Cardiac muscle cell (in vitro differentiated cells and primary cell): ENCODE data around the gene MLPH. TPM values are rescaled to one million over a fixed set of nuclear protein-coding genes. Genes with fewer than 3 reads are reported as not detected.
A peak's percentile ranks its signal among the peaks of the same experiment; 100 is the strongest.

Source experiments
- DNase-seq, 2 donors: peaks; one replicate each; pipeline versions ENCODE4 v3.0.0 to v3.0.0-alpha.2; 2010 to 2017; ENCODE audit warnings: low read depth in 1 of 2, low spot score in 1 of 2
- H3K27ac ChIP-seq: fragments of 200-600 bp; sonication (generic); 2 replicates; pipeline ENCODE4 v1.5.1; 2016
- H3K27me3 ChIP-seq: fragments of 200-600 bp; sonication (generic); 2 replicates; pipeline ENCODE4 v1.6.0; 2016; ENCODE audit warnings: control low read depth
- H3K36me3 ChIP-seq: fragments of 200-600 bp; sonication (generic); 2 replicates; pipeline ENCODE4 v1.5.1; 2016; ENCODE audit warnings: control low read depth
- H3K4me1 ChIP-seq: fragments of 200-600 bp; sonication (generic); 2 replicates; pipeline ENCODE4 v1.8.1; 2017; ENCODE audit warnings: low read depth, mild to moderate bottlenecking, mixed run types
- H3K4me3 ChIP-seq: fragments of 200-600 bp; sonication (generic); 2 replicates; pipeline ENCODE4 v1.5.1; 2016; ENCODE audit warnings: mild to moderate bottlenecking
- H3K9me3 ChIP-seq: fragments of 200-600 bp; sonication (generic); 2 replicates; pipeline ENCODE4 v1.5.1; 2017; ENCODE audit warnings: low read depth, mild to moderate bottlenecking, control low read depth
- polyA plus RNA-seq: library from polyadenylated mRNA; unstranded; fragments of >200 nt; fragmentation: Nextera tagmentation; extraction: Ambion mirVana; gene quantifications from 2 replicates; pipeline ENCODE4 v1.2.1, GENCODE V29; 2016
- total RNA-seq: library from RNA; depleted of rRNA; stranded (reverse); fragments of >200 nt; gene quantifications from 2 replicates; pipeline ENCODE4 v1.2.3, GENCODE V29; 2016
- TF ChIP-seq, protein P1 (sequence below): IDR thresholded peaks from 2 replicates; pipeline ENCODE4 v1.5.1; 2012; ENCODE audit warnings: low read depth, mild to moderate bottlenecking, low read length

The MLPH gene
- total and polyA plus RNA-seq, 2 experiments from 2014 or later = 0.27 to 1.4 TPM

DNA sequence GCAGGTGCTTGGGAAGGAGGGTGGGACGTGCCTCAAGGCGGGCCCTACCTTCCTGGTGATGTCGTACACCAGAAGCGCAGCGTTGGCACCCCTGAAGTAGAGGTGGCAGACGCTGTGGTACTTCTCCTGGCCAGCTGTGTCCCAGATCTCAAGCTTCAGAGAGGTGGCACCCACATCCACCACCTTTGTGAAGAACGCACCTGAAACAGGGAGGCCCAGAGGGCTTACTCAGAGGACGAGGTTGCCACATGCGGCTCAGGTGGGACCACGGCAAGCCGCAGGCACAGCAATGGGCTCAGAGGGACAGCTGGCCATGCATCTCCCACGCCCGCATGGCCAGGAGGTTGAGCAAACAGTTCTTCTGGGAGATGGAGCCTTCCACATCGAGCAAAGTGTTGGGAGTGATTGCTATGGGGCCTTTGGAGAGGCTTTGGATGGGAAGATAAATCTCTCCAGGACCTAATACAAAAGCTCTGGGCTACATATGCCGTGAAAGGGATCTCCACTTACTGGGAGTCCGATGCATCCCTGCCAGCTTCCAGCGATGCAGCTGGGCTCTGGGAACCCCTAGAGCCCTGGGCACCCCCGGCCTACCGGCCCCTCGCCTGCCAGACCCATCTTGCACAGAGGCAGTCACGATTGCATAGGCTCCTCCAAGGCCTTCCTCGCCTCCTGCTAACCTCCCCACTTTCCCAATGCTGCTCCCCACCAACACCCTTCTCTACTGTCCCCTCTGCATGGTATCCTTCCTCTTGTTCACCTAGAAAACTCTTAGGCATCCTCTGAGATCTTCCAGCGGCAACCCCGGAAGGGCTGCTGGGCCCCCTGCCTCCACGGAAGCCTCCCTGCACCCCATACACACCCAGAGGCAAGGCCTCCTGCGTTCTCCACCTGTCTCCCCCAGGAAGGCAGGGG is 91.2 kb downstream of the MLPH start:
- no peaks in the 10 kb centered on the region for H3K36me3 ChIP-seq
- no peaks in the 10 kb centered on the region for H3K27me3 ChIP-seq
- H3K9me3 ChIP-seq = no peaks in the 10 kb centered on the region
- no peak overlapping the region for H3K4me3 ChIP-seq
- TF ChIP-seq, protein P1, sequence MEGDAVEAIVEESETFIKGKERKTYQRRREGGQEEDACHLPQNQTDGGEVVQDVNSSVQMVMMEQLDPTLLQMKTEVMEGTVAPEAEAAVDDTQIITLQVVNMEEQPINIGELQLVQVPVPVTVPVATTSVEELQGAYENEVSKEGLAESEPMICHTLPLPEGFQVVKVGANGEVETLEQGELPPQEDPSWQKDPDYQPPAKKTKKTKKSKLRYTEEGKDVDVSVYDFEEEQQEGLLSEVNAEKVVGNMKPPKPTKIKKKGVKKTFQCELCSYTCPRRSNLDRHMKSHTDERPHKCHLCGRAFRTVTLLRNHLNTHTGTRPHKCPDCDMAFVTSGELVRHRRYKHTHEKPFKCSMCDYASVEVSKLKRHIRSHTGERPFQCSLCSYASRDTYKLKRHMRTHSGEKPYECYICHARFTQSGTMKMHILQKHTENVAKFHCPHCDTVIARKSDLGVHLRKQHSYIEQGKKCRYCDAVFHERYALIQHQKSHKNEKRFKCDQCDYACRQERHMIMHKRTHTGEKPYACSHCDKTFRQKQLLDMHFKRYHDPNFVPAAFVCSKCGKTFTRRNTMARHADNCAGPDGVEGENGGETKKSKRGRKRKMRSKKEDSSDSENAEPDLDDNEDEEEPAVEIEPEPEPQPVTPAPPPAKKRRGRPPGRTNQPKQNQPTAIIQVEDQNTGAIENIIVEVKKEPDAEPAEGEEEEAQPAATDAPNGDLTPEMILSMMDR = no peak
- H3K4me1 ChIP-seq = peaks cover 14% of the 10 kb centered on the region
- no peak overlapping the region for H3K27ac ChIP-seq
- no peak for DNase-seq

DNA sequence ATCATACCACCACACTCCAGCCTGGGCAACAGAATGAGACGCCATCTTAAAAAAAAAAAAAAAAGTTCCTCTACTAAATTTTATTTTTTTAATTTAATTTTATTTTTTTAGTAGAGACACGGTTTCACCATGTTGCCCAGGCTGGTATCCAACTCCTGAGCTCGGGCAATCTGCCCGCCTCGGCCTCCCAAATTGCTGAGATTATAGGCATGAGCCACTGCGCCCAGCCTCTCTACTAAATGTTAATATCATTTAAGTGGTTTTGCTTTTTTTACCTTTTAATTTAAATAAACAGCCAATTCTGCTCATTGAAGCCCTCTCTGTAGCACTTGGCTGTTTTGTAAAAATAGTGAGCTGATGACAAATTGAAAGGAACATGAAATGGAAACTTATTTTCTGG is 94.3 kb downstream of the MLPH start:
- H3K9me3 ChIP-seq = no peaks in the 10 kb centered on the region
- no peak for DNase-seq
- no peaks in the 10 kb centered on the region for H3K27me3 ChIP-seq
- H3K36me3 ChIP-seq = no peaks in the 10 kb centered on the region
- H3K27ac ChIP-seq = peak overlapping the region; percentile 77
- TF ChIP-seq, protein P1 = no peak
- H3K4me1 ChIP-seq = peaks cover 18% of the 10 kb centered on the region
- H3K4me3 ChIP-seq = no peak overlapping the region

DNA sequence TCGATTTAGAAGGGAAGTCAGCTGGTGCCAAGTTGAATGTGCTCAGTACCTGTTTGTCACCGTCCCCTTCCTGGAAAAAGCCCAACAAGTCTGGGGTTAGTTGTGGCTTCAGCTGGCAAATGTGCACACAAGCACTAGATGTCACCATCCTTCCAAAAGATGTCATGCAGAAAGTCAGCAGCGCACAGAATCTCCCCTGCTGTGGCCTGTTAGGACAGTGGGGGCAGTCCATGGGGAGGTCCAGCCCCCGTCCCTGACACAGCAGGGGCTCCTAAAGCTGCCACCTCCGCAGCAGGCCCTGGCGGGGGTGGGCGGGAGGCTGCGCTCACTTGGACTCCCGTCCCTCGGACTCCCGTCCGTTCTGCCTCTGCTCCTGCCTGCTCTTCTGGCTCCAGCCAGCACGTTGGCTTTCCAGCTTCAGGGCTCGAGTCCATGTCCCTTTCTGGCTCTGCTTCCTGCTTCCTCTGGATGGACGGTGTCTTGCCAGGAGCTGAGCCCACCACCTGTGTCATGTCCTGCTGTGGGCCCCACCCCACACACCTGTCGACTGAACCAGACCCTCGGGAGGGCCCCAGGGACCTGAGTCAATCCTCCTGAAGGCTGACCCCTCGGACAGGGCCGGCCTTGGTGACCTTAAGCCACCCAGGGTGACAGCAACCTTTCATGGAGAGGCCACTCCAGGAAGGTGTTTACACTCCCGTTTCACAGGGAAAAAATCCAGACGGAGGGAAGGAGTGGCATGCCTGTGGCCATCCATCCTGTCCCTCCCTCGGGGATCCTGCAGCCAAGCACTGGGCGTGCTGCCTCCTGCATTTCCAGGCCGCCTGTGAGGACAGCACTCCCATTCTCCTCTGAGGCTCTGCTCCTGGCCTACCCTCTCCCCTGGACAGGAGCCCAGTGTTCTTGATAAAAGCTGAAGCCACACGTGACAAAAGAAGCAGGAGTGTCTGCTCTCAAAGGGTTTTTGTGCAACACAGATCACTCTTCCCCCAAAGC is 95.0 kb downstream of the MLPH start:
- Histone ChIP-seq H3K9me3 (no peaks in the 10 kb centered on the region), H3K36me3 (no peaks in the 10 kb centered on the region), H3K27ac (peak overlapping the region; percentile 77), H3K4me3 (no peak overlapping the region), H3K27me3 (no peaks in the 10 kb centered on the region), H3K4me1 (peaks cover 18% of the 10 kb centered on the region)
- DNase-seq = peak; percentile 75 to 95
- TF ChIP-seq, protein P1 = peak; percentile 53

DNA sequence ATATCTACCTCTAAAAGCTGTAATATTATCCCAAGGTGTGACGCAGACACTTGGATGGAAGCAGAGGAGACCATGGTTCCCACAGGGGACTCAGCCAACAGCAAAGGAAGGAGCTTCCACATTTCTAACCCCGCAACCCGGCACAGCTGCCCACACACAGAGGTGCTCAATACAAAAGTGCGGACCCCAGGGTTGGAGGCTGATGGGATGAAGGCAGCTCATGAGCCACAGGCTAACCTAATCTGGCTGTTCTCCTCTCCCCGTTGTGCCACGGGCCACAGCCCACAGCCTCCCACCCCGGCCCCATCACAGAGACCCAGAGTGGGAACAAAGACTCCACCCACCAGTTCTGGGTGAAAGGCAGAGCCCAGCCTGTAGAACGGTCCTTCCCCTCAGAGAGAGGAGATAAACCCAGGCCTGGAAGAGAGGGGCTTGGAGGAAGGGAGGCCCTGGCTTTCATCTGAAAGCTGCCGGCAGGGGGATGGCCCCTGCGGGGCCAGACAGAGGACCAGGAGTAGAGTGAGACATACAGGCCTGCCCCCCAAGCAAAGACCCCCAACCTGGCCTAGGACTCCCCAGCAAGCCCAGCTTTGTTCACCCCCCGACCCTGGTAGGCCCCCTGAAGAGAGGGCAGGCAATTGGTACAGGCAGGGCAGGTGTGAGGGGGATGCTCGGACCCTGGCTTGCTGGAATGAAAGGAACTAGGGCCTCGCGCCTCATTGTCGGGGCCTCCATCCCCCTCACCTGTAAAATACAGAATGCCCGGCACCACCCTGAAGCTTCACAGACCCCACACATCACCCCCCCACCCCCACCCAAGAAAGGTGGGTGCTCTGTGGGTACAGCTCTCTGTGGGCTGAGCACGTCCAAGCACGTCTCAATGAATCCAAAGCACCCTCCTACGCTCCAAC is 96.6 kb downstream of the MLPH start:
- TF ChIP-seq, protein P1 = no peak
- no peaks in the 10 kb centered on the region for H3K36me3 ChIP-seq
- H3K4me1 ChIP-seq = peaks cover 18% of the 10 kb centered on the region
- H3K9me3 ChIP-seq = no peaks in the 10 kb centered on the region
- H3K27ac ChIP-seq = peak overlapping the region; percentile 27
- H3K4me3 ChIP-seq = no peak overlapping the region
- DNase-seq = no peak
- H3K27me3 ChIP-seq = no peaks in the 10 kb centered on the region
